HG02852 (cell line): ENCODE data around the gene IGHMBP2.

ENCODE experiments used
- ATAC-seq: cut with Tn5 transposase; IDR thresholded peaks from one replicate; pipeline ENCODE4 v1.9.1; 2021; ENCODE audit warnings: mild to moderate bottlenecking, moderate library complexity; ENCODE audit not compliant: unreplicated experiment

Gene IGHMBP2

DNA sequence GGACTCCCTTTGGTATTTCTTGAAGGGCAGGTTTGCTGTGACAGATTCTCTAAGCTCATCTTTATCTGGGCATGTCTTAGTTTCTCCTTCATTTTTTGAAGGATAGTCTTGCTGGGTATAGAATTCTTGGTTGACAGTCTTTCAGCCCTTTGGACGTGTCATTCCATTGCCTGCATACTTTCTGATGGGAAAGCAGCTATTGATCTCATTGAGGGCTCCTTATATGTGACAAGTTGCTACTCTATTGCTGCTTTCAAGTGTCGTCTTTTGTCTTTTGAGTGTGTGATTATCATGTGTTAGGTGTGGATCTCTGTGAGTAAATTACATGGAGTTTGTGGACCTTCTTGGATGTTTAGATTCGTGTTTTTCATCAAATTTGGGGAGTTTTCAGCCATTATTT is 21.9 kb downstream of the IGHMBP2 start:
- ATAC-seq = no peak

DNA sequence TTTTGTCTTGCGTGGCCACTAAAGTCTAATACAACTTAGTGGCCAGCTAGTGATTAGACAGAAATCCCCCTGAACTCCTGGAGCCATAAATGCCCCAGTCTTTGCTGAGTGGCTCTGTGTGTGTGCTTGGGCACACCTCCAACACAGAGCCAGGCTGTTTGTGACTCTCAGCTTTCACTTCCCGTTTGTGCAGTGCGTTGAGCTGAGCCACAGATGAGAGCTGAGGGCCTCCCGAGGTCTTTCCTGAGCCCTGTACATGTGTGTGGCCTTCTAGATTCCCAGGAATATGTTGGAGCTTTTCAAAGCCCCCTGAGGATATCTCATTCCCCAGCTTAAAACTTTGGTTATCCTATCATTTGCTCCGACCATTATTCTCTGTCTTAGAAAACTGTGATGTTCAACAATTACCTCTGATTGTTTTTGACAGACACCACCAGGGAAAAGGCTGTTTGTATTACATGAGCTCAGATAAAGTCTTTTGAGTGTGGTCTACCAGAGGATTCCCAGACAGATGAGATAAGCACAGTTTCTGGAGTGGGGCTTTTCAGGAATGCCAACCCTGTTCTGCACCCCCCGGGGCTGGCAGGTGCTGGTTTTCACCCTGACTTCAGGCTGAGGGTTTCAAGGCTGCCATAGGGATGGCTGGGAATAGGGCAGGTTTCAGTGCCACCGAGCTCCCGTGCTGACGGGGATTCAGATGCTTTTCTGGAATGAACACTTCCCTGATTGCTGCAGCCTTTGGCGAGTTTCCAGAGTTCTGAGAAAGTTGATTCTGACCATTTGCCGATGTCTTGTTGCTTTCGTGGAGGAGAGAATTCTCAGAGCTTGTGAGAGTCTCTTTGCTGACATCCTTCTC is 23.8 kb downstream of the IGHMBP2 start:
- no peak for ATAC-seq

DNA sequence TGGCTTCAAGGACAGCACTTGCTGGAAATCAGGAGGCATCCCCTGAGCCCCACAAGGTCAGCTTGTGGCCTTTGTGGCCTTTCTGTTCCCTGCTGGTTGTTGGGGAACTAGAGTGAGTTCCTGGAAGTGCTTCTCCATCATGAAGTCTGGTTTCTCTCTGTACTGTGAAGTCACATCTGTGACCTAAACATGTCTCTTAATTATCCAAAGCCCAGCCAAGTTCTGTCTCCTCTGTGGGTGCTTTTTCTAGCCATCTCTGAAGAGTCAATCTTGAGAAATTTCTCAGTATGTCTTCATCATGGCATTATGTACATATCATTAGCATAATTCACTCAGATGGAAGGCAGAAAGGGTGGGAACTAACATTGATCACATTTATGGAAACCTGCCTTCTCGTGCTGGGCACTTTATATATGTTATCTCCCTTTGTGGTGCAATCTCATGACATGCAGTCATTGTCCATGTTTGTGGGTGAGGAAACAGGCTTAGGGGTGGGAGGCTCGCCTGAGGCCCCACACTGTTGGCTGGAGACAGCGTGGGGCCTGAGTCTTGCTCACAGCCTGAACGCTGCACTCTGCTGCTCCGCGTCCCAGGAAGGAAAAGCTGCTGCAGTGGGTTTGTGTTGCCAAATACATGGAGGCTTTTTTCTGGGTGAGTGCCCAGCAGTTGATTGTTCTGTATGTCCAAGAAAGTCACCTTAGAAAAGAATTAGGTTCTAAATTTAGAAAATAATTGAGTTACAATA is 24.6 kb downstream of the IGHMBP2 start:
- ATAC-seq = no peak

DNA sequence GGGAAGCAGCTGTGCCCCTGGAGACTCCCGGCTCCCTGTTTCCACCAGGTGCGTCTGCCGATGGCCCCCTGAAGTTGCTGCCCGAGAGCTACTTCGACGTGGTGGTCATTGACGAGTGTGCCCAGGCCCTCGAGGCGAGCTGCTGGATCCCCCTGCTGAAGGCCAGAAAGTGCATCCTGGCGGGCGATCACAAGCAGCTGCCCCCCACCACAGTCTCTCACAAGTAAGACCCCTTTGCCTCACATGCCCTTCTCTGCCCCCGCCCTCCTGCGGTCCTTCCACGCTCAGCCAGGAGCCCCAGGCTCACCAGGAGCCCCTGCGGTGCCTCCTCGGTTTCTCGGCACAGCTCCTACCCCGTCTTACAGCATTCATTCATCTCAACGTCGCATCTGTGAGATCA is 25.4 kb downstream of the IGHMBP2 start:
- ATAC-seq = no peak

DNA sequence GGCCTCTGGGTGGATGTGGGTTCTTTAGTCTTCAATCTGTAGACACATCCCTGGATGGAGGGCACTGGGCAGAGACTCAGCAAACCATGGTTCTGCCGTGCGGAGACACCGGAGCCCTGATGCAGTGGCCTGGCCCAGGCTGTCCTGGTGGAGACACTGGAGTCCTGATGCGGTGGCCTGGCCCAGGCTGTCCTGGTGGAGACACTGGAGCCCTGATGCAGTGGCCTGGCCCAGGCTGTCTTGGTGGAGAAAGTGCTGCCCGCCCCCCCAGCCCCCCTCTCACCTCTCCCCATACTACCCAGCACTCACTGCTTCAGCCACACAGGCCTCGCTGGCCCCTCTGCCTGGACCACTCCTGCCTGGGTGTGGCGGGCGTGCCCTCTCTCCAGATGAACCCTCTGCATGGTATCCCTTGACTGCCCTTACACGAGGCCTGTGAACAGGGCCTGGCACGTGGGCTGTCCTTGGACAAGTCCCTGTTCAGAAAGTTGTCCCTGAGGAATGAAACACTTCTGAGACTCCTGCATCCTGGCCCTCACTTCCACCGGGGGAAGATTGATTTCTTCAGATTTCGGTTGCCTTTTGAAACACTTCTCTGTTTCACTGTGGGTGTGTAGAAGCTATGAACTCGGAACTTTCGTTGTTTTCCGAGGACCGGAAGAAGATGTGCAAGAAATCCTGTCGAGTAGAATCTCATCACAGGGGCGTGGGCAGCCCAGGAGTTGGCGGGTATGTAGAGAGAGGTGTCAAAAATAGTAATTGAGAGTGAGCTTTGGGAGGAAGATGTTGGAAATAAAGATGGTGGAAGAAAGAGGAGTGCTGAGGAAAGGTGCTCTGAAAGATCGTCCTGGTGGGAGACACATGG is 26.2 kb downstream of the IGHMBP2 start:
- no peak for ATAC-seq

DNA sequence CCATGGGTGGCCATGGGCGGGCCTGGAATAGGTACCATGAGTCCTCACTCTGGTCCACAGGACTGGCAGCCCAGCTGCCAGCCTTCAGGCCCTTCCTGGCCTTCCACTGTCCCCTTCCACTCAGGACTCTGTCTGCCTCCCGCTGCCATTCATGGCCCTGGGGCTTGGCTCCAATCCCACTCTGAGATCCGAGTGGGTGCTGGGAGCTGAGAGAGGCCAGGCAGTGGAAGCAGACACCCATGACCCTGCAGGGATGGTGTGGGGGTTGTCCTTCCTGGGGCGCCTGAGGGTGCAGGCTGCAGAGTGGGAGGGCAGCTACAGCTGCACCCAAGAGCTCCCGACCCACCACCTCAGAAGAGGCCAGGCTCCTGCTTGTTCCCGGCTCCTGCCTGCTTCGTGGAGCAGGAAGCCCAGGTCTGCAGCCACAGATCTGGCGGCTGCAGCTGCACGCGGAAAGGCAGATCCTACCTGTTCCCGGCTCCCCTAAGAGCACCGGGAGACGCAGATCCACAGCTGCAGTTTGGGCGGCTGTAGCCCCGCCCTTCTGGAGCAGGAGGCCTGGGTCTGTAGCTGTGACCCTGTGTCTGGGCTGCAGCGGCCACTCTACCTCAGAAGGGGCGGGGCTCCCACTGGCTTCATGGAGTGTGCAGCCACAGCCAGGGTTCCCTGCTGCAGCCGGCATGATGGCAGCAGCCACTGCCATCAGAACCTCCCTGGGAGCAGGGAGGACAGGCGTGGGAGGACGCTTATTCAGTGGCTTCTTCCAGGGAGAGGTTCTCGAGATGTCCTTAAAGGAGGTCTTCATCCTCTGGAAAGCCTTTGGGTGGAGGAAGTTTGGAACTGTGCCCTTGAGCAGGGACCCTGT is 27.5 kb downstream of the IGHMBP2 start:
- ATAC-seq = no peak

DNA sequence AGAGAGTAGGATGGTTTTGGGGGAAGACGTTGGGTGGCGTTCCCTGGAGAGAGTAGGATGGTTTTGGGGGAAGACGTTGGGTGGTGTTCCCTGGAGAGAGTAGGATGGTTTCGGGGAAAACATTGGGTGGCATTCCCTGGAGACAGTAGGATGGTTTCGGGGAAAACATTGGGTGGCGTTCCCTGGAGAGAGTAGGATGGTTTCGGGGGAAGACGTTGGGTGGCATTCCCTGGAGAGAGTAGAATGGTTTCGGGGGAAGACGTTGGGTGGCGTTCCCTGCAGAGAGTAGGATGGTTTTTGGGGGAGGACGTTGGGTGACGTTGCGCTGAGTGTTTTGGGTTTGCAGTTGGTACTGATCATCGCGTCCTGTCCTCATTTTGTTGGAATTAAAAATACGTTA is 28.2 kb downstream of the IGHMBP2 start:
- no peak for ATAC-seq

DNA sequence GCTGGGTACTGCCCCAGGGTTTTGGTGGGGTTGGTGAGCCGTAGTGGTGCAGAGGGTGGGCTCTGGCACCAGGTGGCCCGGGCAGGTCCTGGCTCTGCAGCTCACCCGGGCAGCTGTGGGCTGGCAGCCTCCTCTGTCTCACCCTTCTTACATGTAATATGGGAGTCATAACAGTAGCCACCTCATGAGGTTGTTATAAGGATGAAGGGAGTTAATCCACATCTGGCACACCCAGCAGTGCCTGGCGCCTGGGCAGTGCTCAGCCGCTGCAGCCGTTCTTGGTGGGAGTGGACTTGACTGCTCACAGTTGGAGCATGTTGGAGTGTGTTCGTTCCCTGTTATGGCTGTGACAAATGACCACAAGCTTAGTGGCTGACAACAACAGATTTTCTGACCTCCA is 28.7 kb downstream of the IGHMBP2 start:
- ATAC-seq = no peak

DNA sequence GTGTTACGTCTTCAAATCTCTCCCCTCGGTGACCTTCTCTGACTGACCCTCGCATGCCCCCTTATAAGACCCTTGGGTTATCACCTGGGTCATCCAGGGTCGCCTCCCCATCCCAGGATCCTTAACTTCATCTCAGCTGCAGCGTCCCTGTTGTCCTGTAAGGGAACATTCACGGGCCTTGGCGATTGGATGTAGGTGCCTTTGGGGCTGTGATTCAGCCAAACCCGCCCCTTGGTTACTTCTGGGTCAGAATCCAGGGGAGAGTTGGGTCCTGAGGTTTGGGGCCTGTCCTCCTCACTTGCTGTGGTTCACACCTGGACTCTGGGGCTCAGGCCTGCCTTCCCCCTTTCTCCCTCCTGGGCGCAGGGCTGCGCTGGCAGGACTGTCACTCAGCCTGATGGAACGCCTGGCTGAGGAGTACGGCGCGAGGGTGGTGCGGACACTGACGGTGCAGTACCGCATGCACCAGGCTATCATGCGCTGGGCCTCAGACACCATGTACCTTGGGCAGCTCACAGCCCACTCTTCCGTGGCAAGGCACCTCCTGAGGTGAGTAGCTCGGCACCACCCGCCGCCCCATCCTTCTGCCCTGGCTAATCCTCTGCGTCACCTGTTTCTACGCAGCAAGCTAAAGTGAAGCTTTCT is 29.4 kb downstream of the IGHMBP2 start:
- no peak for ATAC-seq

DNA sequence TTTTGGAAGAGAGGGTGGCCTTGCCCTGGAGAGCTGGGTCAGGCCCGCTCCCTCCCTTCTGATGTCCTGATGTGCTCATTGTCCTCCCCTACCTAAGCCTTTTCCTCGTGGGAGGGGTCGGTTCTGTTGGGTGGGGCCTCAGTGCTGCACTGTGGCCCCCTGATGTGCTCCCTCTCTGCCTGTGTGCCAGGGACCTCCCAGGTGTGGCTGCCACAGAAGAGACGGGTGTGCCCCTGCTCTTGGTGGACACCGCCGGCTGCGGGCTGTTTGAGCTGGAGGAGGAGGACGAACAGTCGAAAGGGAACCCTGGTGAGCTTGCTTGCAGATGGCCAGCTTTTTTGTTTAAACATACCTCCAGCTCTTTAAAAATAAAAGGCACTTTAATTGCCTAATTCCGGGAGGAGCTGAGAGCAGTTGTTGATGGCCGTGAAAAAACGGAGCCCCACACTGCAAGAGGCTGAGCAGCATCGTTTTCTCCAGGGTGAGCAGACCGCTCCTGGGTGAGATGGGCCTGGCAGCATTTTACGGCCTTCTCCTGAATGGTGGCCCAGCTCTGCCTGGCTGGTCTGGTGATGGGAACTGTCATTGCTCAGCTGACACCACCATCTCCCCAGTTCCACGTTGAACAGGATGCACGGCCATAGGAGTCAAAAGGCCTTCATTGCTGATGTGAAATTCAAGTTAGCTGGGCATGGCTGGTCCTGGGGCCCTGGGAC is 30.1 kb downstream of the IGHMBP2 start:
- no peak for ATAC-seq

DNA sequence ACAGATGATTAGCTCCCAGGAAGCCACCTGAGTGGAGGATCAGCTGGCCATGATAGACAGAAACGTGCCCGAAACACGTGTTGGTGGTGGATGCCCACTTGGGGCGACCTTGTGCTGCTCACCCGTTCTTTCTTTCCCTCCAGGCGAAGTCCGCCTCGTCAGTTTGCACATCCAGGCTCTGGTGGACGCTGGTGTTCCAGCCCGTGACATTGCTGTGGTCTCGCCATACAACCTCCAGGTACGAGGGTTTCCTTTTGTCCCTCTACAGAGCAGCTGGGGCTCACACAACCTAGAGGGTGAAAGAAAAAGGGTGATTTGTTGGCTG is 30.6 kb downstream of the IGHMBP2 start:
- no peak for ATAC-seq

DNA sequence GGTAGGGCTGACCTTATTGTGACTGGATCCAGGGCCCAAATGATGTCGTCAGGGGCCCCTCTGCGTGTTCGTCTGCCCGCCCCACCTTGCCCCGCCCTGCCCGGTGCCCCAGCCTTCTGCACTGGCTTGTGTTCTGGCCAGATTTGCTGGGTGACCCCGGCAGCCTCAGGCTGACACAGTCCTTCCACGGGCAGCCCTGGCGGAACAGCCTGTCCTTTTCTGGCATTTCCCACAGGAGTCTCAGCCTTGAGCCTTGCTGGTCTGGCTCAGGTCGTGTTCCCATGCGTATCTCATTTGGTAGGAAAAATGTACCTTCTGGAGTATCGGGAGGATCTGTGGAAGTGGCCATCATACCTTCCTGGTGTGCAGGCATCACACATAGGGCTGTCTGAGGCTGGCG is 31.0 kb downstream of the IGHMBP2 start:
- no peak for ATAC-seq

DNA sequence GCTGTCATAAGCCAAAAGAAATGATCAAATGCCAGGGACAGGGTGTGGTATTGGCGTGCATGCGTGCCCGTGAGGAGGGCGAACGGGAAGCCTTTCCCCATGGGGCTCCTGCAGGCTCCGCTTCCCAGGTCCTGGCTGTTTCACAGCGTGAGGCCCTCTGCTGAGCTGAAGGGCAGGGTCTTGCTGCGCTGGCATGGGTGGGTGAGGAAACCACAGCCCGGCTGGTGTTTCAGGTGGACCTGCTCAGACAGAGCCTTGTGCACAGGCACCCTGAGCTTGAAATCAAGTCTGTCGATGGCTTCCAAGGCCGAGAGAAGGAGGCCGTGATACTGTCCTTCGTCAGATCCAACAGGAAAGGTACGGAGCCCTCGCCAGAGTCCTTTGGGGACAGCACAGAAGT is 31.4 kb downstream of the IGHMBP2 start:
- no peak for ATAC-seq

DNA sequence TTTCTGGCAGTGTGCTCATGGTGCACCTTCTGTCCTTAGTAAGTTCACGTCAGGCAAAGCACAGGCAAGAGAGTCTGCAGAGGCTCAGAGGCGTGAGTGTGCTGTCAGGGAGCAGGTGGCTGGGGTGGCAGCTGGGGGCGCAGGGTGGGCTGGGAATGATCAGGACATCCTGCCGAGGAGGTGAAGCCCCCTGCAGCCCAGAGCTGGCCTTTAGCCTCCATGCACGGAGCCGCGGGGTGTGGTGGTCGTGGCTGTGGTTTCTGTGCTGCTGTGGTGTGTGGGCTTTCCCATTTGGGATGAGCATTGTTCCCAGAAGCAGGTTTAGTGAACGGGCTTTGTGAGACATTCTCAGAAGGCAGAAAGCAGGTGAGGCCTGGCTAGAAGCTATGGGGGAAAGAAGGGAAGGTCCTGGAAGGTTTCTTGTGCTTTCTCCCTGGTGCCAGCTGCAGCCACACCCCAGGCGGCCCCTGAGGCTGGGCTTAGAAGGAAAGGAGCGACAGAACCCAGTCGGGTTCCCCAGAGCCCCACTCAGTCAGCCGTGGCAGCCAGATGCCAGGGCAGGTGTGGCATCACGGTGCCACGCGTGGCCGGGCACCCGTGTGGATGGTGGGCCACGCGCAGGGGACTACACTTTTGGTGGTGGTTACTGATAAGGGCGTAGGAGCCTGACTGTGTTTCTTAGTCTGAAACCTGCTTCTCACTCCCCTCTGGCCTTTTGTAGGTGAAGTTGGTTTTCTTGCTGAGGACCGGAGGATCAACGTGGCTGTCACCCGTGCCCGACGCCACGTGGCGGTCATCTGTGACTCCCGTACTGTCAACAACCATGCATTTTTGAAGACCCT is 32.0 kb downstream of the IGHMBP2 start:
- no peak for ATAC-seq

DNA sequence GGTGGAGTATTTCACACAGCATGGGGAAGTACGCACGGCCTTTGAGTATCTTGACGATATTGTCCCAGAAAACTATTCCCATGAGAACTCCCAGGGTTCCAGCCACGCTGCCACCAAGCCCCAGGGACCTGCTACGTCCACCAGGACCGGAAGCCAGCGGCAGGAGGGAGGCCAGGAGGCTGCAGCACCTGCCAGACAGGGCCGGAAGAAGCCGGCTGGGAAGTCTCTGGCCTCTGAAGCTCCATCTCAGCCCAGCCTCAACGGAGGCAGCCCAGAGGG is 32.6 kb downstream of the IGHMBP2 start:
- no peak for ATAC-seq

DNA sequence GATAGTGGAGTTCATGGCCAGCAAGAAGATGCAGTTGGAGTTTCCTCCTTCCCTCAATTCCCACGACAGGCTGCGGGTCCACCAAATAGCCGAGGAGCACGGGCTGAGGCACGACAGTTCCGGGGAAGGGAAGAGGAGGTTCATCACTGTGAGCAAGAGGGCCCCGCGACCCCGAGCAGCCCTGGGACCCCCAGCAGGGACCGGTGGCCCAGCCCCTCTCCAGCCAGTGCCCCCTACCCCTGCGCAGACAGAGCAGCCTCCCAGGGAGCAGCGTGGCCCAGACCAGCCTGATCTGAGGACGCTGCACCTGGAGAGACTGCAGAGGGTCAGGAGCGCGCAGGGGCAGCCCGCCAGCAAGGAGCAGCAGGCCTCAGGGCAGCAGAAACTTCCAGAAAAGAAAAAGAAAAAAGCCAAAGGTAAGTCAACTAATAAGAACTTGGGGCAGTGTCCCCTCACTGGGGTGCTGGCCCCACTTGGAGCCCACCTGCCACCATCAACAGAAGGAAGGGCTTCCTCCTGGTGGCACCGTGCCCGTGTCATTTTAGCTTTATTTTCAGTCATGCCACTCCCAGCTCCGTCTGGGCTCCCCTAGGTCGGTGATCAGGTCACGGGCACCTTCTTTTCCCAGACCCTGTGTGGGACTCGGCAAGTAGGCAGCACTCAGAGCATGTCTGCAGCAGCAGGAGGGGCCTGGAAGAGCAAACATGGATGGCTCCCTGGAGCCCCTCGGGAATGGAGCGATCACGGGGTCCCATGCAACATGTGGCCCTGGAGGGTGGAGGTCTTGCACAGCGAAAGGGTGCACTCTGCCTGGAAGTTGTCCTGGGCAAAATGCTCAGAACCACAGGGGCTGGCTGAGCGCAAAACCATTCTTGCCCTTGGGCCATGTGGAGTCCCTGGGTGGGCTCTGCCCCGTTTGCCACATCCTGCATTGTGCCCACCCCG is 33.3 kb downstream of the IGHMBP2 start:
- ATAC-seq = no peak

DNA sequence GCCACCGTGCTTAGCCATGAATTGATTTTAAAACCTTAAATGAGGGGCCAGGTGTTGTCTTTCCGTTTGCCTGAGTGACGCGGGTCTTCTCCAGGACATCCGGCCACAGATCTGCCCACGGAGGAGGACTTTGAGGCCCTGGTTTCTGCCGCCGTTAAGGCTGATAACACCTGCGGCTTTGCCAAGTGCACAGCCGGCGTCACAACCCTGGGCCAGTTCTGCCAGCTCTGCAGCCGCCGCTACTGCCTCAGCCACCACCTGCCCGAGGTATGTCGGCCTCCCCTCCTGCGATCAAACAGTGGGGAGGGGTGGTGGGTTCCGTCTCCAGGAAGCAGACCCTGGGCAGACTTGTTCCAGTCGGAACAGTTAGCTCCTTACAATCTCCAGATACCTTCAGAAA is 34.4 kb downstream of the IGHMBP2 start:
- no peak for ATAC-seq
